Umbilical cord (tissue), 2 donors: ENCODE measurements around the gene AFF2. TPM values are rescaled to one million over a fixed set of nuclear protein-coding genes. Genes with fewer than 3 reads are reported as not detected.
A peak's percentile ranks its signal among the peaks of the same experiment; 100 is the strongest.

Experiments
- DNase-seq: peaks from one replicate; pipeline ENCODE4 v3.0.0-alpha.2; 2015; ENCODE audit warnings: low spot score
- total RNA-seq: library from RNA; depleted of rRNA; stranded (reverse); fragments of >200 nt; gene quantifications from one replicate; pipeline ENCODE4 v1.2.3, GENCODE V29; 2014; ENCODE audit warnings: low replicate concordance; ENCODE audit not compliant: insufficient read depth

AFF2 gene
- total RNA-seq, 1 donor from 2014 or later: 14.7 TPM

- no peak for DNase-seq
Observed at GRCh38 chrX:148536961-148537360, 36.5 kb downstream of the AFF2 start.

GRCh38 chrX:148537556-148538182 is 37.3 kb downstream of the AFF2 start:
- no peak for DNase-seq

GRCh38 chrX:148538582-148538981 is 38.2 kb downstream of the AFF2 start:
- DNase-seq: no peak

GRCh38 chrX:148540114-148540513 is 39.7 kb downstream of the AFF2 start:
- DNase-seq: no peak

- no peak for DNase-seq
Observed at GRCh38 chrX:148540671-148541583, 40.5 kb downstream of the AFF2 start.

GRCh38 chrX:148541584-148541940 is 41.1 kb downstream of the AFF2 start:
- no peak for DNase-seq

- DNase-seq: no peak
Observed at GRCh38 chrX:148542481-148543255, 42.3 kb downstream of the AFF2 start.

- no peak for DNase-seq
Observed at GRCh38 chrX:148552775-148553174, 52.4 kb downstream of the AFF2 start.

GRCh38 chrX:148555101-148555500 is 54.7 kb downstream of the AFF2 start:
- DNase-seq: no peak

GRCh38 chrX:148555571-148556243 is 55.3 kb downstream of the AFF2 start:
- DNase-seq: no peak

GRCh38 chrX:148556498-148556897 is 56.1 kb downstream of the AFF2 start:
- no peak for DNase-seq

GRCh38 chrX:148562846-148563245 is 62.4 kb downstream of the AFF2 start:
- DNase-seq: no peak

- DNase-seq: peak; percentile 78
Observed at GRCh38 chrX:148567229-148567628, 66.8 kb downstream of the AFF2 start.

GRCh38 chrX:148567779-148568178 is 67.4 kb downstream of the AFF2 start:
- DNase-seq: peak; percentile 6

GRCh38 chrX:148568763-148569162 is 68.3 kb downstream of the AFF2 start:
- DNase-seq: no peak

- no peak for DNase-seq
Observed at GRCh38 chrX:148572337-148572736, 71.9 kb downstream of the AFF2 start.

- DNase-seq: no peak
Observed at GRCh38 chrX:148573119-148573518, 72.7 kb downstream of the AFF2 start.

- no peak for DNase-seq
Observed at GRCh38 chrX:148574237-148574973, 74.0 kb downstream of the AFF2 start.

GRCh38 chrX:148576396-148576795 is 76.0 kb downstream of the AFF2 start:
- DNase-seq: no peak

- peak; percentile 71 for DNase-seq
Observed at GRCh38 chrX:148577741-148578140, 77.3 kb downstream of the AFF2 start.

GRCh38 chrX:148580016-148580415 is 79.6 kb downstream of the AFF2 start:
- no peak for DNase-seq
